Measurements from ENCODE around the gene SYNE2.

DNA sequence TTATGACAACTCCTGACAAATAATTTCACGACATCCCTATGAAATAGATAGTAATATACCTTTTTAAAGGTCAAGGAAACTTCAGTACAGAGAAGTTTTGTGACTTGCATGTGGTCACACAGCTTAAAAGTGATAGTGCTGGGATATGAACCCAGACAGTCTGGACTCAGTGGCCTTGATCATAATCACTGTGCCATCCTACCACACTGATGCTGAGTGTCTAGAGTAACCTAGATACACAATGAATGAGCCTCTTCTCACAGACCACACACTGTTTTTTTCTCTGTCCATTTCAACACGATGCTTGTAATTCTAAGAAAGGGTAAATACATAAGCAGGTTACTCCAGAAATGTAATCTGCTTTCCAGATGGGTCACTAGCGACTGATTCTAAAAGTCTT, 88.2 kb downstream of the SYNE2 start:
- no peak for TF ChIP-seq POLR2A (IDR thresholded peaks at IDR 0.05; ENCODE audit: low read depth)
- TF ChIP-seq, protein P1, sequence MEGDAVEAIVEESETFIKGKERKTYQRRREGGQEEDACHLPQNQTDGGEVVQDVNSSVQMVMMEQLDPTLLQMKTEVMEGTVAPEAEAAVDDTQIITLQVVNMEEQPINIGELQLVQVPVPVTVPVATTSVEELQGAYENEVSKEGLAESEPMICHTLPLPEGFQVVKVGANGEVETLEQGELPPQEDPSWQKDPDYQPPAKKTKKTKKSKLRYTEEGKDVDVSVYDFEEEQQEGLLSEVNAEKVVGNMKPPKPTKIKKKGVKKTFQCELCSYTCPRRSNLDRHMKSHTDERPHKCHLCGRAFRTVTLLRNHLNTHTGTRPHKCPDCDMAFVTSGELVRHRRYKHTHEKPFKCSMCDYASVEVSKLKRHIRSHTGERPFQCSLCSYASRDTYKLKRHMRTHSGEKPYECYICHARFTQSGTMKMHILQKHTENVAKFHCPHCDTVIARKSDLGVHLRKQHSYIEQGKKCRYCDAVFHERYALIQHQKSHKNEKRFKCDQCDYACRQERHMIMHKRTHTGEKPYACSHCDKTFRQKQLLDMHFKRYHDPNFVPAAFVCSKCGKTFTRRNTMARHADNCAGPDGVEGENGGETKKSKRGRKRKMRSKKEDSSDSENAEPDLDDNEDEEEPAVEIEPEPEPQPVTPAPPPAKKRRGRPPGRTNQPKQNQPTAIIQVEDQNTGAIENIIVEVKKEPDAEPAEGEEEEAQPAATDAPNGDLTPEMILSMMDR (IDR thresholded peaks at IDR 0.05): no peak

Data from esophagus muscularis mucosa (tissue), 3 donors.